Amygdala (tissue), 56 donors: ENCODE data around the gene ARHGAP6.

Experiments
- DNase-seq, 56 donors: peaks; one replicate each; lab custom pipeline; 2025; lab: John Stamatoyannopoulos, UW

Gene ARHGAP6, protein sequence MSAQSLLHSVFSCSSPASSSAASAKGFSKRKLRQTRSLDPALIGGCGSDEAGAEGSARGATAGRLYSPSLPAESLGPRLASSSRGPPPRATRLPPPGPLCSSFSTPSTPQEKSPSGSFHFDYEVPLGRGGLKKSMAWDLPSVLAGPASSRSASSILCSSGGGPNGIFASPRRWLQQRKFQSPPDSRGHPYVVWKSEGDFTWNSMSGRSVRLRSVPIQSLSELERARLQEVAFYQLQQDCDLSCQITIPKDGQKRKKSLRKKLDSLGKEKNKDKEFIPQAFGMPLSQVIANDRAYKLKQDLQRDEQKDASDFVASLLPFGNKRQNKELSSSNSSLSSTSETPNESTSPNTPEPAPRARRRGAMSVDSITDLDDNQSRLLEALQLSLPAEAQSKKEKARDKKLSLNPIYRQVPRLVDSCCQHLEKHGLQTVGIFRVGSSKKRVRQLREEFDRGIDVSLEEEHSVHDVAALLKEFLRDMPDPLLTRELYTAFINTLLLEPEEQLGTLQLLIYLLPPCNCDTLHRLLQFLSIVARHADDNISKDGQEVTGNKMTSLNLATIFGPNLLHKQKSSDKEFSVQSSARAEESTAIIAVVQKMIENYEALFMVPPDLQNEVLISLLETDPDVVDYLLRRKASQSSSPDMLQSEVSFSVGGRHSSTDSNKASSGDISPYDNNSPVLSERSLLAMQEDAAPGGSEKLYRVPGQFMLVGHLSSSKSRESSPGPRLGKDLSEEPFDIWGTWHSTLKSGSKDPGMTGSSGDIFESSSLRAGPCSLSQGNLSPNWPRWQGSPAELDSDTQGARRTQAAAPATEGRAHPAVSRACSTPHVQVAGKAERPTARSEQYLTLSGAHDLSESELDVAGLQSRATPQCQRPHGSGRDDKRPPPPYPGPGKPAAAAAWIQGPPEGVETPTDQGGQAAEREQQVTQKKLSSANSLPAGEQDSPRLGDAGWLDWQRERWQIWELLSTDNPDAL (N-terminal part only)

DNA sequence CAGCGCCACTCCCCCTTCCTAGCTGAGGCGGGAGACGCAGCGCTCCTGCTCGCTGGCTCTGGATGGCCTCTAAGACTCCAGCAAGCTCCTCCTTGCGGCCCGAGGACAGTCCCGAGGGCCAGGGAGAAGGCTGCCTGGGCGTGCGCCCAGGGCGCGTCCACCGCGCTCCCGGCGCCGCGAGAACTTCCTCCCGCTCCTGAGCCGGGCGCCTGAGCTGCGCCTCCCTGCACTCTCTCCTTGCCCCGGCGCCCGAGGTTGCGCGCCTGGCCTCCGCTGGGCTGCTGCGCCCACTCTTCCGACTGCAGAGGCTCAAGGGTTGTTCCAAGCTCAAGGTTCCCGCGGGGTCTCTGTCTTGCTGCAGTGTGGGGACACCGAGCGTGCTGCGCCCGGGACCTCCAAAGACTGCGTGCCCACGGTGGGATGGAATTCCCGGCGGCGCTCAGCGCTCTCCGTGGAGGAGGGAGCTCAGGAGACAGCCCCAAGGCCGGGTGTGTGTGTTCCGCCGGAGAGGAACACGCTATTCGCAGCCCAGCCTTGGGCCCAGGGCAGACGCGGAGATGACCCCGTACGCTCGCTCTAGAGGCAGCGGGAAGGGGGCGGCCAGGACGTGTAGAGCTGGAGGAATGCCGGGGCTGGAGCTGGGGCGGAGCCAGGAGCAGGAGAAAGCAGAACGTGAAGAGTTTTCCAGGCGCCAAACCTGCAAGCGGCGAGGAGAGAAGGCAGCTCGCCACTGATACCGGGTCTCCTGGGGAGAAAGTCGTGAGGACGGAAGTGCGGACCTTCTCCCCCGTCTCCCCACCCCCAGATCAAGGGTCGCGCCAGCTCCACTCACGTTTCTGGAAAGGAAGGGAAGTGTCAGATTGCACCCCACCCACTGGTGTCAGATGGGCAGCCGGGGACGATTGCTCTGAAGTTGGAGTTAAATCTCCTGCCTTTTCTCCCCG lies at the start of gene ARHGAP6:
Gene ARHGAP6, minus strand, starts transcription at position 753 of the 944 bp plus-strand sequence. CDS start 1,092 bp downstream, outside the sequence.
- DNase-seq, result no peak

DNA sequence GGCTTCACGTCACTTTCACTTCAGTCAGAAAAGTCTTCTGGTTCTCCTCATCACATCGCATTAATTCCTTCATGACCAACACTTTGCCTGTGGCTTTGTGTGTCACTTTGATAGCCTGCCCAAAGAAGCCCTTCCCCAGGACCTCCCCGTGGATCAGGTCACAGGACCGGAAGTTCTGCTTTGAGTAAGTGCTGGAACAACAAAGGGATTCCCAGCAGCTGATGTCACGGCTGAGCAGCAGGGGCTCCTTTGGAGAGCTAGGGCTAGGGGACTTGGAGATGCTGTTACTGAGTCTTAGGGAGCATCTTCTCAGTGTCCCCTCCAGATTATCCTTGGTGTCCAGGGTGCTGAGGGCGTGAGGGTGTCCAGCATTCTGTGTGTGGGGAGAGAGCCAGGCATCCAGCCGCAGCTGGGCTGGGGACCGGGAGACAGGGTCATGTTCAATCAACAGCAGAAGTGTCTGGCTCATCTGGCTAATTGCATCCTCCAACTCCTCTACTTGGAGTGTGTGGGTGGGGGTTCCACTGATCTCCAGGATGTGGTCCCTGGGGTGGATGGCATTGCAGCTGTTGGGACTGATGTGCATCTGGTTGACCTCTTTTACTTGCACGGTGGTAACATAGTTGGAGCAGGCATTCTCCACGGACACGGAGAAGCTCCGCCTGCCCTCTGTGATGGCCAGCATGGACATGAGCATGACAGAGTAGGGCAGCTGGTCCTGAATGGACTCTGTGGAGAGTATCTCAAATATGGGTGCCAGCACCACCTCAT lies 39.2 kb upstream of the ARHGAP6 start:
- DNase-seq, result no peak

DNA sequence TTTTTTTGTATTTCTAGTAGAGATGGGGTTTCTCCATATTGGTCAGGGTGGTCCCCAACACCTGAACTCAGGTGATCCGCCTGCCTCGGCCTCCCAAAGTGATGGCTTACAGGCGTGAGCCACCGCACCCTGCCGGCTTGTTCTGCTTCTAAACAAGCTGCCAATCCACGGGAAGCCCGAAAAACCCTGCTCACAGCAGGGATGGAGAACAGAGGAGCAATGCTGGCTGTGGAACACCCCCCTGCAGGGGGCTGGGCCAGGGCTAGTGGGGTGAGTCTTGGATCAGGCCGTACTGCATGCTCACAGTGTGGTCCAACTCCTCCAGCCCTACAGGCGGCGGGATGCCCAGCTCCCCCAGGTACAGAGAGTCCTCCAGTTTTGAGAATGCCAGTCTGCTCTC lies 38.1 kb upstream of the ARHGAP6 start:
- no peak for DNase-seq

DNA sequence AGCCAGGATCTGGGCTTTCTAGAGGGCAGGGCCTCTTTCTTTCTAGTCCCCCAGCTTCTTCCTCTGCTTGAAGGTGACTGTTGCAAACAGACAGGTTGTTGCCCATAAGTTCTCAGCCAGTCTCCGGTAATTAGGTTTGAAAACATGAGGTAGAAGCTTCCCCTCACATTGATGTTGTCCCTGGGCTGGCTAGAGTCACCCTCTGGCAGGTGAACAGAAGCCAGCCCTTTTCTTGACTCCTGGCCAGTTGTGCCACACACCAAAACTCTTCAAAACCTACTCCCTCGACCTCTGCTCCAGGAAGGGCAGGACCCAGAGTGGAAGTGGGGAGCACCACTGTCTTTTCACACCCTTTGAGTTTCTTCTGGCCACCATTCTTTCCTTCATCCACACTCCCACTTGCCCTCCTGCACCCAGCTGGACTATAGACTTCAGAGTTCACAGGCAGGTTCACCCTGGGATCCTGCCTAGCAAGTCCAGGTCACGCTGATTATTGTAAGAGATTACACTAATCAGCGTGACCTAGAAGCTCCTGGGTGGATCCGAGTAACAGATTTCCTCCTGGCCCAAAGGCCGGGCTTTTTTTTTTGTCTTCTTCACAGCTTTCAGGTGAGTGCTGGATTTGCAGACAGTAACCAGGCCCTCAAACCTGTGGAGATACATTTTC lies 37.4 kb upstream of the ARHGAP6 start:
- no peak for DNase-seq

DNA sequence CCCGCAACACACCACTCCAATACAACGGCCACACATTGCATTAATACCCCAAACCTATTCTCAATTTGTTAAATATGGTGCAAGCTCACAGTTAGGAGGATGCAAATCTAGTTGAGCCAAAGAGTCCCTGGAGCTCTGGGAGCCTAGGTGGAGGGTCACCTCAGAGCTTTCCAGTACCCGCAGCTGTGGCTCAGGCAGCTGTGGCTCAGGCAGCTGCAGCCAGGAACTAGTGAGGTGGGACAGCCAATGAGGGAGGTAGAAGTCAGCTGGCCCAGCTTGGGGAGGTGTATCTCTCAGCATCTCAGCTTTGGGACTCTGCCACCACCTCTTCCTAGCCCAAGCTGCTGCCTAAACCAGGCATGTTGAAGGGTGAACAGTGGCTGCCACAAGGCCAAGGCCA lies 36.7 kb upstream of the ARHGAP6 start:
- DNase-seq, result no peak

DNA sequence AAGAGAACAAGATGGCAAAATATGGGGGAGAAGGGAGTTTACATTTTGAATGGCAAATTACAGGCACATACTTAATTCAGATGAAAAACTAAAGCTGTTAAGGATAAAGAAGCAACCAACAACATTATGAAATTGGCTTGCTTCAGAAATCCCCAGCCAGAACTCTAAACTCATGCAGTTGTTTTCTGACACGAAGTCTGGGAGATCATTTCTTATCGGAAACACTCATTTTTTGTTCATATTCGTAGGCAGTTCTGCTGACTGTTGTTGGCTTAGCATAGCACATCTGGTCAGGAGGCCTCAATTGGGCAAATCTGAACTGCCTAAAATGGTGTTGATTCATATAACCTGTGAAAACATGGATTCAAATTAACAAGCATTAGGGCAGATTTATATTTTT lies 33.0 kb upstream of the ARHGAP6 start:
- no peak for DNase-seq

DNA sequence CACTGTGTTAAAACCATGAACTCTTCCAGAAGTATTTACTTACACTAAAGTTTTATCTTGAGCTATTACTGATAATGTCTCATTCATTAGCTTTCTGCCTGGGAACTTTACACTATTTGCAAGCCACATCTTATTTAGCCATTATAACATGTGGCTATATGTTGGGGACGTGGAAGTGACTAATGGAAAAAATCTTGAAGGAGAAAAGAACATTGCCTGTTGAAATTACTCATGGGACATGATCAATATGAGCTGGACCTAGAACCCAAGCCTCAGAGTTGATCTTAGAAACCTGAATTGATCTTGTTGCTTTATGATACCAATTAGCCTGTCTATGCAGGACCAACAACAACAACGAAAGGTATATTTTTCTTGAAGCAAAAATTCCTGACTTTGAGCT lies 22.5 kb upstream of the ARHGAP6 start:
- DNase-seq, result no peak

DNA sequence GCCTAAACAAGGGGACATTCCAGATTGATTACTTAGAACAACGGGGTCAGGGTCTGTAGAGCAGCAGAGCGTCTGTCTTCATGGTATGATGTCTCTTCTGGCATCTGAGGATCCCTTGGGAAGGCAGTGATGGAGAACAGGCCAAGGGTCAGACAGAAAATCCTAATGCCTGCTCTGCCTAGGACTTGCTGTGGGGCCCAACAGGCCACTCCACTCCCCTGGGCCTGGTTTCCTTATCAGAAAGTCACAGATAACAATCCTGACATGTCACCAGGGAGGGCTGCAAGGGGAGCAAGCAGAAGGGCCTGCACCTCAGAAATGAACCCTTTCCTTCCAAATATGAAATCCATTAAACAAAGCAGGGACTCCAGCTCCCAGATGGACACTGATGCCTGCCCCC lies 21.4 kb upstream of the ARHGAP6 start:
- no peak for DNase-seq

DNA sequence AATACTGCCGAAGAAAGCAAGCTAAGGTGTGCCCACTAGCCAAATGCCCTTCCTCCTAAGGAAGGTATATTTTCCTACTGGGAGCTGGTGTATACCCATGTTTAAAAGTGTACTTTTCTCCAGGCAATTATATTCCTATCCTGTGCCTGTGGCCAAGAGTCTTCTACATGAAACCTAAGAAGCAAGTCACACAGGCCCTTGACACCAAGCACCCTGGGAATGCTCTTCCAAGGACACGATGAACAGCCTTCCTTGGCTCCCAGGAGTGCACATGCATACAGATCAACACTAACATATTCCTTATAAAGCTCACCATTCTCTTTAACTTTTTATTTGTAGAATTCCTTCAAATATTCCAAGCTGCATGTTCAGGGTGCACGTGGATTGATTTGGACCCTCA lies 17.3 kb upstream of the ARHGAP6 start:
- no peak for DNase-seq

DNA sequence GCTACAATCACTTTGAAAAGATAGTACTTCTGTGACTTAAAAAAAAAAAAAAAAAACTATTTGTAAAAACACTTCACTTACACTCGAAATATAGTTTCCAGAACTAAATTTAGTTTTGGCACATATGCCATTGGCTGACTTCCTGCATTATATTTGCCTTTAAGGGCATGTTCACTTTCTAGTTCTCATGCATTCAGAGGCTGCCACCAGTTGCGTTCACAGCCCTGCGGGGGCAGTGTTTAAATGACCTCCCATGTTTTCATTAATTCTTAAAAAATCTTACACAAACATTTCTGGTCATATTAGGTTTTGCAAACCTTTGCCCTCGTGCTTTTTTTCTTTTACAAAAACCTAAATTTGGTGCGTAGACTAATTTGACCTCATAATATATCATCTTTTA lies 12.4 kb upstream of the ARHGAP6 start:
- no peak for DNase-seq

DNA sequence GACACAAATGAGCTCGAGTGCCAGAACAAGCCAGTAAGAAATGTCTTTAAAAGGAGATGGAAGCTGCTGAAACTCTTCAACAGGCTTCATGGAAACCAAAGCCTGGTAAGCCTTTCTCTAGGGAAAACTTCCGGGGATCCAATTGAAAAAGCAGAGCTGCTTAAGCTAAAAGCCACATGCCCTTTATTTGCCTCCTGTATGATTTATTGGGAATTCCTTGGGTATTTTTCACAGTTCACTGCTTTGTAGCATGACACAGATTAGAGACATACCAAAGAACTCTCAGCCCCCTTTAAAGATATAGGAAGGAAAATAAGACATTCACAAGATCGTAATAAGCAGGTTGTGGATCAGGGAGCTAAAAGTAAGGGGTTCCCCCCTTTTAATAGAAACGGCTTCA lies 6.5 kb upstream of the ARHGAP6 start:
- no peak for DNase-seq

DNA sequence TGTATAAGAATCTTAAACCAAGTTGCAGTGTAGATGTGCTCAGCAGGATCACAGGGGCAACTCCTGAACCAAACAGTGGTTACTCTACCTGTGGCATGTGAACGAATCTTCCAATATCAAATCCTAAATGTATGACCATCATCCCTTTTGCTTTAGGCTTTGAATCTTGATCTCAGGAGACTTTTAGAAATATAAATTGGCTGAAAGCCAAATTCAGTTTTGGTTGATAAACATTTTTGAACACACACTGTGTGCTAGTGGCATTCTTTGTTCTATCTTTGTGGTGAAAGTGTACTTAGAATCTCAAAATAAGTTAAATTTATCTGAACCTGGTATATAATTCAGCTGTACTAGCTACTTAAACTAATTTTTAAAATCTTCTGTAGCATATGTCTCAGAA lies 4.6 kb upstream of the ARHGAP6 start:
- DNase-seq, result no peak

DNA sequence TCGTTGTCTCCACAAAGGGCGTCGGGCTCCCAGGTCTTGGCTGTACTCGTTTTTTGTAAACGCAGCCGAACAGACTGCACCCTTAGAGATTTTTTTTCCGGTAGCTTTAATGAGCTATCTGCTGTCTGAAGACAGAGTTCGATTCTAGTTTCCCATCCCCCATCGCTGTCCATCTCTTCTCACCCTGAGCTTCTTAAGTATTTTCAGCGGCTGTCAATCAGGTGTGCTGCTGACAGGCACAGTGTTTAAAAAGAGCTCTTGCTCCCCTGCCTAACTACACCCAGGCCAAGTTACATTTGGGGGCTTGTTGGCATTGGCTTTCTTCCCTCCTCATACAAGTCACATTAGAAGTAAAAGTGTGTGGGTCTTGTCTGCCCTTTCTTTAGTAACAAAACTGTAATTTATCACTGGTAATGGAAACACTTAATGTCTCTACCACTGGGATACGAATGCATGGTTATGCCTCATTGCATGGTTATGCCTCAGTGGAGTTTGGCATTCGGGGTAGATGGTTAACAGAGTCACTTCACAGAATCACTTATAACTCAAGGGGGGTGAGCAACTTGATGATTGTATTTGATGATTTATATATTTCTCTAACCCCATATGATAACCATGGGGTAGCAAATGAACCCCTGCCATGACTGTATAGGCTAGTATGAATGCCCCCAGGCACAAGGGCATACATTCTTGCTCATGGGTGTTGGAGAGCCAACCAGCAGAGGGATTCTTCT lies 1.4 kb upstream of the ARHGAP6 start:
- no peak for DNase-seq

DNA sequence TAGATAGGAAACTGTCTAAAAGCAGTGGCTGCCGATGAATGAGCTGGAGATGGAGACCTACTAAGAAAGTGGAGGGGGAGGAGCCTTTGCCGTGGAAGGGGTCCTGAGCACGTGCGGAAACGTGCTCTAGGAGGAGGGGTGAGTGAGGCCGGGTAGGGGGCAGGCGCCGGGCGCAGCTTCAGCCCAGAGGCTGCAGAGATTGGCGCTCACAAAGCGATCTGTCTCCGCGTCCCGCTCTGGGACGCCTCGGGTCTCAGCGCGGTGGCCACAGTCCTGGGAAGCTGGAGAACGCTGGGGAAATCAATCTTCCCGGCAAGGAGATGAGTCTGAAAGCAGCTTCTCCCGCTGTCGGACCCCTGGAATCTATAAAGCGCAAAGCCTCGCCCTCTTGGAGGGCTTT lies 444 bp upstream of the ARHGAP6 start:
- DNase-seq, result no peak

DNA sequence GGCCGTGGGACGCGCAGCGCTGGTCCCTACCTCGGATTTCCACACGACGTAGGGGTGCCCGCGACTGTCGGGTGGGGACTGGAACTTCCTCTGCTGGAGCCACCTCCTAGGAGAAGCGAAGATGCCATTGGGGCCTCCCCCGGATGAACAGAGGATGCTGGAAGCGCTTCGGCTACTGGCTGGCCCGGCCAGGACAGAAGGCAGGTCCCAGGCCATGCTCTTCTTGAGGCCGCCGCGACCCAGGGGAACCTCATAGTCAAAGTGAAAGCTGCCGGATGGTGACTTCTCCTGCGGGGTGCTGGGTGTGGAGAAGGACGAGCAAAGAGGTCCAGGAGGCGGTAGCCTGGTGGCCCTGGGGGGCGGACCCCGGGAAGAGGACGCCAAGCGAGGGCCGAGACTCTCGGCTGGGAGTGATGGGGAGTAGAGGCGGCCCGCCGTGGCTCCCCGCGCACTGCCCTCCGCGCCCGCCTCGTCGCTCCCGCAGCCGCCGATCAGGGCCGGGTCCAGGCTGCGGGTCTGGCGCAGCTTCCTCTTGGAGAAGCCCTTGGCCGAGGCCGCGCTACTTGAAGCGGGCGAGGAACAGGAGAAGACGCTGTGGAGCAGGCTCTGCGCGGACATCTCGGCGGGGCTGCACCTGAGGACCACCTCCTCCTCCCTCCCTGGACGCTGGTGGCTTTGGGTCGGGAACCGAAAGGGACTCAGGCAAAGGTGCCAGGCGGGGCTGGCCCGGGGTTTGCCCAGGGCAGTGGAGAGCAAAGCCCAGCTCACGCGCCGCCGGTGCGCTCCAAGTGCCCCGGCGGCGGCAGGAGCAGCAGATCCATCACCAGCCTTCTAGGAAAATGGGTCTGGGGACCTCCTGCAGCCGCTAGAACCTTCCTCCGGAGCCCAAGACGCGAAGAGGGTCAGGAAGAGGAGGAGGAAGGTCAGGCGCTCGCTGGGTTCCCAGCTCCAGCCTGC lies 1.2 kb downstream of the ARHGAP6 start:
- no peak for DNase-seq

DNA sequence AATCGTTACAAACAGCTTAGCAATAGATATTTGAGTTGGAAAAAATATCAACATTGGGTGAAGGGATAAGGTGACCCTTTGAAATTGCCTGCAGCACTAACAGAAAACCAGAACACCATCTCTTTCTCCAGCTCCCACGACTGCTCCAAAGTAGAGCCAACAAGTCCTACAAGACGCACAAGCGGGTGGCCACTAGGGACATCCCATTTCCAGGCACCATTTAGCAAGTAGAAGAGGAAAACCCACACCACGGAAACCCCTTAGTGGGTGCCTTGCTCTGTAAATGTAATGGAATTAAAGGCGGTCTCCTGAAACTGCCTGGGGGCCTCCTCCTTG lies 1.9 kb downstream of the ARHGAP6 start:
- DNase-seq, result no peak

DNA sequence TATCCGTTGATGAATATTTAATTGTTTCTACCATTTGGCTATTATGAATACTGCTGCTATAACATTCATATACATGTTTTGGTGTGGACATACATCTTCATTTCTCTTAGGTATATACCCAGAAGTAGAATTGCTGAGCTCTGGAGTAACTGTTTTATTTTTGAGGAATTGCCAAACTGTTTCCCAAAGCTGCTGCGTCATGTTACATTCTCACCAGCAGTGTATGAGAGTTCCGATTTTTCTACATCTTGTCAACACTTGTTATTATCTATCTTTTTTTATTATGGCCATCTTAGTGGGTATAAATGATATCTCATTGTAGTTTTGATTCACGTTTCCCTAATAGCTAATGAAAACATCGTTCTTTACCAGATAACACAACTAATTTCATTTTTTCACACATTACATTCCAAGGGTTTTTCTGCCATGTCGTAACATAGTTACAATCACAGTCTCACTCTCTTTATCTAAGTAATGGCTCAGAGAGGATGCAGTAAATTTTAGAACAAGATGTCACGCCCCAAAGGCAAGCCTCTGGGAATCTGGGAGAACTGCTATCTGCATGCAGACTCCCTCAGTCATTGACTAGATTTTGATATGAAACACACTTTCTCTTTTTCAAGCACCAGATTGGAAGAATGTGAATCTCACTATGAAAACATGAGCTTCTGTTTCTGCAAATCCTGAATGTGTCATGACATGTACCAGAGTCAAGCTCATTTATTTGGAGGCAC lies 10.3 kb downstream of the ARHGAP6 start:
- DNase-seq, result no peak
